ENCODE results near the gene NDEL1. TPM values are rescaled to one million over a fixed set of nuclear protein-coding genes. Genes with fewer than 3 reads are reported as not detected.

Gene NDEL1
- total and polyA plus RNA-seq, 9 of the 15 experiments (the other 6 are each of a cell fraction or from before 2014, with no cell fraction given): 0.86 to 30.5 (median 22.7) TPM

GRCh38 chr17:8469964-8470363, 34.3 kb downstream of the NDEL1 start:
- peaks cover 56% of the 10 kb centered on the region; the same call in 2 of the 3 replicates for H3K36me3 ChIP-seq (ENCODE audit: control insufficient read depth, insufficient read depth, low read length)
- no peaks in the 10 kb centered on the region for H3K9me1 ChIP-seq (ENCODE audit: control insufficient read depth, insufficient read depth, low read length)
- no peak overlapping the region for H3K4me3 ChIP-seq
- ChIA-PET POLR2A (interaction anchor here (0.8 to 1.0 kb wide), 3 partner anchors 12 to 50 kb away, joined by 3 to 4 read pairs (median 3); no protein-coding TSS in a partner anchor), CTCF (ENCODE audit: low intra/inter-chr PET ratio) (no interaction called here)
- H3K27me3 ChIP-seq (ENCODE audit: control insufficient read depth in 2 of 2, insufficient read depth in 2 of 2, low read length in 2 of 2): no peaks in the 10 kb centered on the region
- H3K9me3 ChIP-seq (replicated peaks; ENCODE audit: control insufficient read depth, insufficient read depth, low read depth, low read length): no peaks in the 10 kb centered on the region
- H3K4me2 ChIP-seq (ENCODE audit: insufficient read depth, low read length): no peak overlapping the region
- FAIRE-seq (no peak), ATAC-seq (no peak), DNase-seq (ENCODE audit: extremely low read depth in 1 of 4, low spot score in 3 of 4) (no peak)
- peaks cover 0 to 3% of the 10 kb centered on the region in 2 experiments; a peak in 2 of 5 replicates for H3K4me1 ChIP-seq (replicated peaks in 1 of 2; ENCODE audit: control insufficient read depth in 2 of 2, insufficient read depth in 2 of 2, low read length in 2 of 2)
- H3K27ac ChIP-seq (ENCODE audit: extremely low read depth, low read depth, low read length): no peak overlapping the region
- BruUV-seq (replicated peaks): no TSS peak
- in situ Hi-C loops (cut with MboI) (no loop called here), intact Hi-C loops (cut with micrococcal nuclease) (no loop called here)
- TF ChIP-seq SMARCA5 (IDR thresholded peaks at IDR 0.05) (no peak), ZNF561 (CRISPR knock-in tag; conservative IDR thresholded peaks at IDR 0.05) (no peak), ZNF121 (CRISPR knock-in tag; conservative IDR thresholded peaks at IDR 0.05) (no peak), RFX5 (IDR thresholded peaks at IDR 0.05; ENCODE audit: low read depth, low read length) (no peak), TCF7 (IDR thresholded peaks at IDR 0.05; ENCODE audit: borderline replicate concordance) (no peak), FOXA3 (CRISPR knock-in tag; conservative IDR thresholded peaks at IDR 0.05 in 1 of 2, IDR thresholded peaks at IDR 0.05 in 1 of 2) (no peak), ZNF507 (tag; conservative IDR thresholded peaks at IDR 0.05) (no peak)
- H4K20me1 ChIP-seq (replicated peaks; ENCODE audit: control insufficient read depth, insufficient read depth, low read length): 0 out of 2 replicates have a peak, but pooled peaks cover 3% of the 10 kb centered on the region
- no peak overlapping the region for H3K9ac ChIP-seq (ENCODE audit: insufficient read depth in 1 of 2, low read depth in 2 of 2, low read length in 2 of 2)
- WGBS (ENCODE audit: insufficient coverage, low coverage, missing lambda C conversion rate): 84% methylated on average over 12 of the region's 12 CpGs
- no peaks in the 10 kb centered on the region for H3K79me2 ChIP-seq (ENCODE audit: control insufficient read depth, insufficient read depth, low read length)
- no peak overlapping the region for H2AFZ ChIP-seq (ENCODE audit: low read depth, low read length)

Data from K562 (cell line).